HL-60 (cell line): ENCODE data around the gene SF3B2.

ENCODE experiments used
- DNase-seq, 2 experiments: peaks; one replicate each; pipeline ENCODE4 v3.0.0-alpha.2; 2010 to 2020; ENCODE audit warnings: low read depth in 1 of 2, low spot score in 1 of 2
- H3K27ac ChIP-seq: fragments of 250-450 bp; sonication (Bioruptor Pico); replicated peaks from 2 replicates; pipeline ENCODE4 v1.5.1; 2020; ENCODE audit warnings: mild to moderate bottlenecking, moderate library complexity
- H3K27me3 ChIP-seq: fragments of 250-450 bp; sonication (Bioruptor Pico); 2 replicates; pipeline ENCODE4 v1.5.1; 2021; ENCODE audit warnings: mild to moderate bottlenecking, moderate library complexity; ENCODE audit not compliant: insufficient read depth, poor library complexity, severe bottlenecking
- H3K4me3 ChIP-seq: replicated peaks from 2 replicates; pipeline ENCODE4 v1.5.1; 2011; ENCODE audit warnings: mild to moderate bottlenecking, control low read depth, low read length; ENCODE audit not compliant: insufficient read depth
- CTCF ChIP-seq: IDR thresholded peaks from one replicate; pipeline ENCODE4 v1.5.1; 2011; ENCODE audit warnings: low read length, control low read depth, inconsistent platforms; ENCODE audit not compliant: insufficient read depth
- GABPA ChIP-seq: IDR thresholded peaks from 2 replicates; pipeline ENCODE4 v1.6.1; 2012; ENCODE audit warnings: low read depth
- POLR2AphosphoS5 ChIP-seq: IDR thresholded peaks from 2 replicates; pipeline ENCODE4 v1.6.1; 2012; ENCODE audit warnings: low read depth
- REST ChIP-seq: IDR thresholded peaks from 2 replicates; pipeline ENCODE4 v1.6.1; 2012; ENCODE audit warnings: low read depth; ENCODE audit not compliant: insufficient replicate concordance
- SPI1 ChIP-seq: IDR thresholded peaks from 2 replicates; pipeline ENCODE4 v1.6.1; 2012; ENCODE audit warnings: low read depth, mild to moderate bottlenecking, borderline replicate concordance

Gene SF3B2

GRCh38 chr11:66039765-66040164 is 12.4 kb upstream of the SF3B2 start:
- Histone ChIP-seq H3K27me3 (peaks cover 2% of the 10 kb centered on the region), H3K4me3 (no peak overlapping the region), H3K27ac (no peak overlapping the region)
- TF ChIP-seq POLR2AphosphoS5, result no peak
- TF ChIP-seq CTCF, result no peak
- no peak for TF ChIP-seq GABPA
- TF ChIP-seq REST, result no peak
- TF ChIP-seq SPI1, result no peak
- no peak for DNase-seq

- no peaks in the 10 kb centered on the region for H3K27me3 ChIP-seq
- no peak for DNase-seq
- TF ChIP-seq POLR2AphosphoS5, result no peak
- TF ChIP-seq SPI1, result no peak
- no peak for TF ChIP-seq REST
- TF ChIP-seq GABPA, result no peak
- no peak for TF ChIP-seq CTCF
- H3K4me3 ChIP-seq, result no peak overlapping the region
- H3K27ac ChIP-seq, result no peak overlapping the region
Measured at GRCh38 chr11:66042227-66042995, 9.8 kb upstream of the SF3B2 start.

- no peak overlapping the region for H3K27ac ChIP-seq
- TF ChIP-seq POLR2AphosphoS5, result no peak
- no peak for TF ChIP-seq REST
- TF ChIP-seq SPI1, result no peak
- no peak for TF ChIP-seq CTCF
- no peak for TF ChIP-seq GABPA
- H3K4me3 ChIP-seq, result no peak overlapping the region
- H3K27me3 ChIP-seq, result no peaks in the 10 kb centered on the region
- DNase-seq, result no peak
Measured at GRCh38 chr11:66042996-66043906, 8.9 kb upstream of the SF3B2 start.
